HCT116 (cell line): Measurements from ENCODE around the gene DOP1B. TPM values are rescaled to one million over a fixed set of nuclear protein-coding genes. Genes with fewer than 3 reads are reported as not detected.
"Not testable (repeated sequence)": the region's sequence is repeated elsewhere in the genome, so short reads cannot be mapped to it uniquely, and the experiment has no call there.

Experiments
- ATAC-seq: fragments of 200-7000 bp; cut with Tn5 transposase; 2 replicates; pipeline ENCODE4 v1.9.1; 2020; ENCODE audit warnings: mild to moderate bottlenecking, moderate library complexity
- BruUV-seq: library from RNA; stranded (reverse); fragments of 400-500 nt; replicated peaks from 2 replicates; lab custom pipeline; 2021; lab: Mats Ljungman, UMichigan
- CTCF ChIA-PET: fragments of 300-600 bp; sonication (Branson Sonifier 250); formaldehyde crosslinking; loops from one replicate; lab custom pipeline; 2021; ENCODE audit warnings: antibody characterized with exemption; lab: Charles Lee
- POLR2A ChIA-PET: fragments of 300-600, 350-600 bp; sonication (Branson Sonifier 250); formaldehyde crosslinking; loops from one replicate; lab custom pipeline; 2021; ENCODE audit warnings: antibody characterized with exemption; lab: Charles Lee
- RAD21 ChIA-PET, 2 experiments: fragments of 300-600 bp; sonication (Branson Sonifier 250); formaldehyde crosslinking; loops; one replicate each; lab custom pipeline; 2023; ENCODE audit warnings: low total read pairs in 2 of 2; ENCODE audit not compliant: uncharacterized antibody in 2 of 2, unreplicated experiment in 2 of 2, low non-redundant PET in 1 of 2; lab: Charles Lee
- DNase-seq: peaks from one replicate; pipeline ENCODE4 v3.0.0-alpha.2; 2010; ENCODE audit warnings: low read depth, low spot score
- H2AFZ ChIP-seq: fragments of 200-600 bp; shearing (Covaris generic), sonication (generic); 2 replicates; pipeline ENCODE4 v1.6.1; 2017; ENCODE audit warnings: low read depth, mixed run types, mixed read lengths, antibody characterized with exemption, low read length; ENCODE audit not compliant: poor library complexity, severe bottlenecking
- H3K27ac ChIP-seq: 2 replicates; pipeline ENCODE4 v1.5.1; 2012; ENCODE audit warnings: low read depth, low read length
- H3K27me3 ChIP-seq: fragments of 200-600 bp; sonication (generic); 2 replicates; pipeline ENCODE4 v1.6.1; 2016; ENCODE audit warnings: mixed run types, low read length, mixed read lengths; ENCODE audit not compliant: insufficient read depth
- H3K36me3 ChIP-seq, 2 experiments: fragments of 200-500 bp in 1 of 2; fragments of 200-600 bp in 1 of 2; sonication (Bioruptor generic) in 1 of 2; sonication (generic) in 1 of 2; 2 replicates each; pipeline versions ENCODE4 v1.5.1 to v1.6.1; 2014 to 2016; ENCODE audit warnings: low read length in 2 of 2, inconsistent platforms in 1 of 2, mixed read lengths in 1 of 2, mixed run types in 1 of 2; ENCODE audit not compliant: insufficient read depth in 2 of 2, control insufficient read depth in 1 of 2
- H3K4me1 ChIP-seq, 2 experiments: fragments of 200-600 bp in 1 of 2; sonication (generic) in 1 of 2; 2 replicates each; pipeline versions ENCODE4 v1.5.1 to v1.6.1; 2012 to 2017; ENCODE audit warnings: low read length in 2 of 2, inconsistent platforms in 1 of 2, mild to moderate bottlenecking in 1 of 2, mixed read lengths in 1 of 2, mixed run types in 1 of 2, moderate library complexity in 1 of 2; ENCODE audit not compliant: insufficient read depth in 2 of 2, control insufficient read depth in 1 of 2
- H3K4me2 ChIP-seq: fragments of 200-600 bp; sonication (generic); 2 replicates; pipeline ENCODE4 v1.6.1; 2017; ENCODE audit warnings: mixed run types, low read length, mixed read lengths
- H3K4me3 ChIP-seq, 2 experiments: fragments of 200-600 bp in 1 of 2; sonication (generic) in 1 of 2; replicated peaks in 1 of 2; 2 replicates each; pipeline ENCODE4 v1.5.1; 2011 to 2016; ENCODE audit warnings: low read length in 2 of 2, control low read depth in 1 of 2, low read depth in 1 of 2, mild to moderate bottlenecking in 1 of 2, mixed read lengths in 1 of 2, mixed run types in 1 of 2
- H3K79me2 ChIP-seq: fragments of 200-600 bp; sonication (generic); 2 replicates; pipeline ENCODE4 v1.6.1; 2017; ENCODE audit warnings: mild to moderate bottlenecking, mixed run types, low read length, moderate library complexity, mixed read lengths; ENCODE audit not compliant: insufficient read depth
- H3K9ac ChIP-seq: fragments of 200-600 bp; sonication (generic); 2 replicates; pipeline ENCODE4 v1.6.1; 2016; ENCODE audit warnings: low read length, mixed read lengths
- H3K9me2 ChIP-seq: fragments of 200-600 bp; sonication (generic), shearing (Covaris generic); 2 replicates; pipeline ENCODE4 v1.6.1; 2017; ENCODE audit warnings: mixed run types, mild to moderate bottlenecking, moderate library complexity; ENCODE audit not compliant: insufficient read depth
- H3K9me3 ChIP-seq, 2 experiments: fragments of 200-500 bp in 1 of 2; fragments of 200-600 bp in 1 of 2; sonication (Bioruptor generic) in 1 of 2; sonication (generic) in 1 of 2; 2 replicates each; pipeline ENCODE4 v1.6.1; 2014 to 2017; ENCODE audit warnings: low read length in 2 of 2, mixed read lengths in 2 of 2, inconsistent platforms in 1 of 2, low read depth in 1 of 2, mild to moderate bottlenecking in 1 of 2, mixed run types in 1 of 2, moderate library complexity in 1 of 2; ENCODE audit not compliant: control insufficient read depth in 1 of 2, insufficient read depth in 1 of 2
- H4K20me1 ChIP-seq: fragments of 200-600 bp; sonication (generic), shearing (Covaris generic); 2 replicates; pipeline ENCODE4 v1.6.1; 2017; ENCODE audit warnings: mixed run types, mild to moderate bottlenecking, moderate library complexity; ENCODE audit not compliant: insufficient read depth
- ATF3 ChIP-seq: IDR thresholded peaks from 2 replicates; pipeline ENCODE4 v1.6.1; 2012
- CBX3 ChIP-seq: IDR thresholded peaks from 2 replicates; pipeline ENCODE4 v1.6.1; 2012; ENCODE audit warnings: low read depth
- EGR1 ChIP-seq: IDR thresholded peaks from 2 replicates; pipeline ENCODE4 v1.6.1; 2012; ENCODE audit warnings: low read depth
- ELF1 ChIP-seq: IDR thresholded peaks from 2 replicates; pipeline ENCODE4 v1.6.1; 2012; ENCODE audit warnings: low read depth, borderline replicate concordance
- MAX ChIP-seq: IDR thresholded peaks from 2 replicates; pipeline ENCODE4 v1.6.1; 2012
- POLR2A ChIP-seq: IDR thresholded peaks from 2 replicates; pipeline ENCODE4 v1.7.0; 2011; ENCODE audit warnings: borderline replicate concordance; ENCODE audit not compliant: insufficient read depth, insufficient read length; ENCODE audit errors: extremely low read depth
- POLR2AphosphoS5 ChIP-seq: IDR thresholded peaks from 2 replicates; pipeline ENCODE4 v1.6.1; 2011; ENCODE audit warnings: mild to moderate bottlenecking, low read depth, low read length, moderate library complexity
- SIN3A ChIP-seq: IDR thresholded peaks from 2 replicates; pipeline ENCODE4 v1.6.1; 2012; ENCODE audit warnings: low read depth
- SP1 ChIP-seq: IDR thresholded peaks from 2 replicates; pipeline ENCODE4 v1.6.1; 2012; ENCODE audit warnings: low read depth
- SRF ChIP-seq: IDR thresholded peaks from 2 replicates; pipeline ENCODE4 v1.6.1; 2012; ENCODE audit warnings: low read depth
- YY1 ChIP-seq: IDR thresholded peaks from 2 replicates; pipeline ENCODE4 v1.6.1; 2011; ENCODE audit warnings: low read length, low read depth, moderate library complexity, mild to moderate bottlenecking; ENCODE audit not compliant: insufficient replicate concordance; ENCODE audit errors: extremely low read depth
- ZFX ChIP-seq: fragments of 450-650 bp; IDR thresholded peaks from 2 replicates; pipeline ENCODE4 v1.6.1; 2017
- intact Hi-C: fragments of 100-400 bp; cut with micrococcal nuclease; formaldehyde crosslinking; loops from 2 replicates; pipeline ENCODE4 v1.10.0; 2022
- total RNA-seq: library from RNA; stranded (reverse); gene quantifications from one replicate; pipeline ENCODE4 v1.2.1, GENCODE V29; 2021; ENCODE audit not compliant: unreplicated experiment
- TF ChIP-seq, protein P1 (sequence below): IDR thresholded peaks from 2 replicates; pipeline ENCODE4 v1.6.1; 2012; ENCODE audit warnings: low read depth
- TF ChIP-seq, protein P2 (sequence below): IDR thresholded peaks from 2 replicates; pipeline ENCODE4 v1.6.1; 2011; ENCODE audit warnings: mild to moderate bottlenecking, low read length, moderate library complexity; ENCODE audit not compliant: insufficient replicate concordance; ENCODE audit errors: extremely low read depth
- TF ChIP-seq, protein P3 (sequence below), 3 experiments: fragments of 200-600 bp in 1 of 3; sonication (generic) in 1 of 3; IDR thresholded peaks in 2 of 3; conservative IDR thresholded peaks in 1 of 3; 2 replicates each; pipeline ENCODE4 v1.5.1; 2012 to 2017; ENCODE audit warnings: low read depth in 2 of 3, low read length in 2 of 3, antibody characterized with exemption in 1 of 3, borderline replicate concordance in 1 of 3, control low read depth in 1 of 3, mild to moderate bottlenecking in 1 of 3, mixed read lengths in 1 of 3, mixed run types in 1 of 3, moderate library complexity in 1 of 3; ENCODE audit not compliant: insufficient read depth in 1 of 3

Gene DOP1B
- total RNA-seq, 1 experiment from 2014 or later: 15.4 TPM

DNA sequence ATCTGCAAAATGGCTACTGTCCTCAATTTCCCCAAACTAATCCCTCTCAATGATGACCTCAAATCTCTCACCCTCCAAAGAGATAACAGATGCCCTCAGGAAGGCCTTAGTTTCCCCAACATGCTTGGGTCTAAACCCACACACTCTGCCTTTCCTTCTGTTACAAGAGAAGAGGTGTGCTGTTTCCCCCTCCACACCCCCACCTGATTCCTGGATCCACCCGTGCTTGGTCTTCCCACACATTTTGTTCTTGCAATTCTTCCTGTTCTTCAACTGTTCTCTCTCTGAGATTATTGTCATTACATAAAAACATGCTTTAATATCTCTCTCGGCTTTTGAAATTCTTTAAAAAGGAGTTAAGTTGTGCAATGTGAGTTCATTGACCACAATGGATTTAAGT is 27.4 kb upstream of the DOP1B start:
- no peak overlapping the region for H3K27ac ChIP-seq
- TF ChIP-seq CBX3: no peak
- TF ChIP-seq MAX: no peak
- no peak for TF ChIP-seq ATF3
- no peak for TF ChIP-seq SIN3A
- TF ChIP-seq ZFX: no peak
- TF ChIP-seq, protein P1, sequence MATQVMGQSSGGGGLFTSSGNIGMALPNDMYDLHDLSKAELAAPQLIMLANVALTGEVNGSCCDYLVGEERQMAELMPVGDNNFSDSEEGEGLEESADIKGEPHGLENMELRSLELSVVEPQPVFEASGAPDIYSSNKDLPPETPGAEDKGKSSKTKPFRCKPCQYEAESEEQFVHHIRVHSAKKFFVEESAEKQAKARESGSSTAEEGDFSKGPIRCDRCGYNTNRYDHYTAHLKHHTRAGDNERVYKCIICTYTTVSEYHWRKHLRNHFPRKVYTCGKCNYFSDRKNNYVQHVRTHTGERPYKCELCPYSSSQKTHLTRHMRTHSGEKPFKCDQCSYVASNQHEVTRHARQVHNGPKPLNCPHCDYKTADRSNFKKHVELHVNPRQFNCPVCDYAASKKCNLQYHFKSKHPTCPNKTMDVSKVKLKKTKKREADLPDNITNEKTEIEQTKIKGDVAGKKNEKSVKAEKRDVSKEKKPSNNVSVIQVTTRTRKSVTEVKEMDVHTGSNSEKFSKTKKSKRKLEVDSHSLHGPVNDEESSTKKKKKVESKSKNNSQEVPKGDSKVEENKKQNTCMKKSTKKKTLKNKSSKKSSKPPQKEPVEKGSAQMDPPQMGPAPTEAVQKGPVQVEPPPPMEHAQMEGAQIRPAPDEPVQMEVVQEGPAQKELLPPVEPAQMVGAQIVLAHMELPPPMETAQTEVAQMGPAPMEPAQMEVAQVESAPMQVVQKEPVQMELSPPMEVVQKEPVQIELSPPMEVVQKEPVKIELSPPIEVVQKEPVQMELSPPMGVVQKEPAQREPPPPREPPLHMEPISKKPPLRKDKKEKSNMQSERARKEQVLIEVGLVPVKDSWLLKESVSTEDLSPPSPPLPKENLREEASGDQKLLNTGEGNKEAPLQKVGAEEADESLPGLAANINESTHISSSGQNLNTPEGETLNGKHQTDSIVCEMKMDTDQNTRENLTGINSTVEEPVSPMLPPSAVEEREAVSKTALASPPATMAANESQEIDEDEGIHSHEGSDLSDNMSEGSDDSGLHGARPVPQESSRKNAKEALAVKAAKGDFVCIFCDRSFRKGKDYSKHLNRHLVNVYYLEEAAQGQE: no peak
- no peak for TF ChIP-seq EGR1
- TF ChIP-seq SP1: no peak
- TF ChIP-seq, protein P2, sequence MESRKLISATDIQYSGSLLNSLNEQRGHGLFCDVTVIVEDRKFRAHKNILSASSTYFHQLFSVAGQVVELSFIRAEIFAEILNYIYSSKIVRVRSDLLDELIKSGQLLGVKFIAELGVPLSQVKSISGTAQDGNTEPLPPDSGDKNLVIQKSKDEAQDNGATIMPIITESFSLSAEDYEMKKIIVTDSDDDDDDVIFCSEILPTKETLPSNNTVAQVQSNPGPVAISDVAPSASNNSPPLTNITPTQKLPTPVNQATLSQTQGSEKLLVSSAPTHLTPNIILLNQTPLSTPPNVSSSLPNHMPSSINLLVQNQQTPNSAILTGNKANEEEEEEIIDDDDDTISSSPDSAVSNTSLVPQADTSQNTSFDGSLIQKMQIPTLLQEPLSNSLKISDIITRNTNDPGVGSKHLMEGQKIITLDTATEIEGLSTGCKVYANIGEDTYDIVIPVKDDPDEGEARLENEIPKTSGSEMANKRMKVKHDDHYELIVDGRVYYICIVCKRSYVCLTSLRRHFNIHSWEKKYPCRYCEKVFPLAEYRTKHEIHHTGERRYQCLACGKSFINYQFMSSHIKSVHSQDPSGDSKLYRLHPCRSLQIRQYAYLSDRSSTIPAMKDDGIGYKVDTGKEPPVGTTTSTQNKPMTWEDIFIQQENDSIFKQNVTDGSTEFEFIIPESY: no peak
- no peak for TF ChIP-seq SRF
- TF ChIP-seq, protein P3, sequence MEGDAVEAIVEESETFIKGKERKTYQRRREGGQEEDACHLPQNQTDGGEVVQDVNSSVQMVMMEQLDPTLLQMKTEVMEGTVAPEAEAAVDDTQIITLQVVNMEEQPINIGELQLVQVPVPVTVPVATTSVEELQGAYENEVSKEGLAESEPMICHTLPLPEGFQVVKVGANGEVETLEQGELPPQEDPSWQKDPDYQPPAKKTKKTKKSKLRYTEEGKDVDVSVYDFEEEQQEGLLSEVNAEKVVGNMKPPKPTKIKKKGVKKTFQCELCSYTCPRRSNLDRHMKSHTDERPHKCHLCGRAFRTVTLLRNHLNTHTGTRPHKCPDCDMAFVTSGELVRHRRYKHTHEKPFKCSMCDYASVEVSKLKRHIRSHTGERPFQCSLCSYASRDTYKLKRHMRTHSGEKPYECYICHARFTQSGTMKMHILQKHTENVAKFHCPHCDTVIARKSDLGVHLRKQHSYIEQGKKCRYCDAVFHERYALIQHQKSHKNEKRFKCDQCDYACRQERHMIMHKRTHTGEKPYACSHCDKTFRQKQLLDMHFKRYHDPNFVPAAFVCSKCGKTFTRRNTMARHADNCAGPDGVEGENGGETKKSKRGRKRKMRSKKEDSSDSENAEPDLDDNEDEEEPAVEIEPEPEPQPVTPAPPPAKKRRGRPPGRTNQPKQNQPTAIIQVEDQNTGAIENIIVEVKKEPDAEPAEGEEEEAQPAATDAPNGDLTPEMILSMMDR (IDR thresholded peaks at IDR 0.05 in 2 of 3, conservative IDR thresholded peaks at IDR 0.05 in 1 of 3; ENCODE audit: borderline replicate concordance in 1 of 3, insufficient read depth in 1 of 3, low read depth in 2 of 3, low read length in 2 of 3): no peak
- no peak for TF ChIP-seq POLR2AphosphoS5
- no peak for TF ChIP-seq ELF1
- TF ChIP-seq YY1: no peak
- TF ChIP-seq POLR2A: no peak
- BruUV-seq: TSS peak; percentile 52
- RAD21 ChIA-PET: no interaction called here
- CTCF ChIA-PET: no interaction called here
- ATAC-seq (no peak), DNase-seq (no peak)
- H3K9me3 ChIP-seq: no peaks in the 10 kb centered on the region
- POLR2A ChIA-PET: no interaction called here
- H4K20me1 ChIP-seq: no peaks in the 10 kb centered on the region
- no peaks in the 10 kb centered on the region for H3K27me3 ChIP-seq
- intact Hi-C loops: no loop called here
- H2AFZ ChIP-seq: peak overlapping the region; percentile 1
- no peaks in the 10 kb centered on the region for H3K36me3 ChIP-seq
- H3K4me2 ChIP-seq: peak overlapping the region; percentile 21; the same call in 1 of the 2 replicates
- H3K9ac ChIP-seq: no peak overlapping the region
- H3K4me3 ChIP-seq: no peak overlapping the region
- peaks cover 11 to 23% of the 10 kb centered on the region in 2 experiments for H3K4me1 ChIP-seq
- H3K9me2 ChIP-seq: no peaks in the 10 kb centered on the region
- H3K79me2 ChIP-seq: no peaks in the 10 kb centered on the region

DNA sequence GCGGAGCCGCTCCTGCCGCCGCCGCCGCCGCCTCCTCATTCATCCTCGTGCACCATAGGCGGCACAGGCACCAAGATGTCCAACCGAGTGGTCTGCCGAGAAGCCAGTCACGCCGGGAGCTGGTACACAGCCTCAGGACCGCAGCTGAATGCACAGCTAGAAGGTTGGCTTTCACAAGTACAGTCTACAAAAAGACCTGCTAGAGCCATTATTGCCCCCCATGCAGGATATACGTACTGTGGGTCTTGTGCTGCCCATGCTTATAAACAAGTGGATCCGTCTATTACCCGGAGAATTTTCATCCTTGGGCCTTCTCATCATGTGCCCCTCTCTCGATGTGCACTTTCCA is 26.2 kb upstream of the DOP1B start:
- Histone ChIP-seq H3K4me1 (peaks cover 16 to 35% of the 10 kb centered on the region in 2 experiments), H3K9ac (peak overlapping the region; percentile 50), H3K4me3 (peak overlapping the region; percentile 38 to 56), H3K4me2 (peak overlapping the region; percentile 87)
- H3K9me2 ChIP-seq, DNase-seq, H2AFZ ChIP-seq, CTCF ChIA-PET, ATAC-seq, H3K9me3 ChIP-seq, H3K36me3 ChIP-seq, H3K27ac ChIP-seq, H3K27me3 ChIP-seq, POLR2A ChIA-PET, intact Hi-C loops, RAD21 ChIA-PET, H4K20me1 ChIP-seq, H3K79me2 ChIP-seq, BruUV-seq: not testable (repeated sequence)
